Muscle of back (tissue), 11 donors: Measurements from ENCODE around the gene NPIPB2. TPM values are rescaled to one million over a fixed set of nuclear protein-coding genes. Genes with fewer than 3 reads are reported as not detected.
A peak's percentile ranks its signal among the peaks of the same experiment; 100 is the strongest.
"Not testable (repeated sequence)": the region's sequence is repeated elsewhere in the genome, so short reads cannot be mapped to it uniquely, and the experiment has no call there.

Experiments
- DNase-seq, 3 donors: peaks; one replicate each; pipeline versions ENCODE4 v3.0.0 to v3.0.0-alpha.2; 2013
- polyA plus RNA-seq, 10 donors: library from polyadenylated mRNA; unstranded; fragments of 120-200 nt; gene quantifications; one replicate each; pipeline ENCODE4 v1.2.1, GENCODE V29; 2013; ENCODE audit not compliant: insufficient read length in 10 of 10

NPIPB2 gene
- polyA plus RNA-seq, 10 donors = 0.19 to 5.8 (median 3.1) TPM

DNA sequence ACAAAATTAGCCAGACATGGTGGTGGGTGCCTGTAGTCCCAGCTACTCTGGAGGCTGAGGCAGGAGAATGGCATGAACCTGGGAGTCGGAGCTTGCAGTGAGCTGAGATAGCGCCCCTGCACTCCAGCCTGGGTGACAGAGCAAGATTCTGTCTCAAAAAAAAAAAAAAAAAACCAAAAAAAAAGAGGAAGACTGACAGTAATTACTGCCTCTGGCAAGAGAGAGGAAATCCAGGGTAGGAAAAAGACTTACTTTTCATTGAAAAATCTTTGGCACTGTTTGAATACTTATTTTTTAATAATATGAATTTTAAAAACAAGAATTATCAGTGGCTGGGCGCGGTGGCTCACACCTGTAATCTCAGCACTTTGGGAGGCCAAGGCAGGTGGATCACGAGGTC, 20.6 kb upstream of the NPIPB2 start:
- DNase-seq = not testable (repeated sequence)

GRCh38 chr16:11957591-11958395, 15.9 kb upstream of the NPIPB2 start:
- DNase-seq = no peak

GRCh38 chr16:11956558-11956957, 14.7 kb upstream of the NPIPB2 start:
- no peak for DNase-seq

DNA sequence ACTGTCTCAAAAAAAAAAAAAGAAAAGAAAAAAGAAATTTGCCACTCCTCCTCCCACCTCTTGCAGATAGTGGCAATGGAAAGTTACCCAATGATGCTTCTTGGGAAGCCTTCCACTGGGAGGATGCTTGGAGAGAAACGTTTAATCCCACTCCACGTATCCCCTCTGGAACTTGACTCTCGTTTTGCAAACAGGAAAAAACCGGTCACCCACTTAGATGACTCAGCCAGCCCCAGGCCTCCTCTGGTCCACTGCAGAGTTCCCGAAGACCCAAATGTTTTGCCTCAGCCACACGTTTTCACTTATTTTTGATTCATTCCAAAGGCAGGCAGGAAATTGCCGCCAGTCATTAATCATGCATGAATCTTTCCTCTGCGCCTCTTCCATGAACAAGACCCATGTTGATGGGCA, 13.9 kb upstream of the NPIPB2 start:
- DNase-seq = peak in 1 of 3 donors; percentile 95

DNA sequence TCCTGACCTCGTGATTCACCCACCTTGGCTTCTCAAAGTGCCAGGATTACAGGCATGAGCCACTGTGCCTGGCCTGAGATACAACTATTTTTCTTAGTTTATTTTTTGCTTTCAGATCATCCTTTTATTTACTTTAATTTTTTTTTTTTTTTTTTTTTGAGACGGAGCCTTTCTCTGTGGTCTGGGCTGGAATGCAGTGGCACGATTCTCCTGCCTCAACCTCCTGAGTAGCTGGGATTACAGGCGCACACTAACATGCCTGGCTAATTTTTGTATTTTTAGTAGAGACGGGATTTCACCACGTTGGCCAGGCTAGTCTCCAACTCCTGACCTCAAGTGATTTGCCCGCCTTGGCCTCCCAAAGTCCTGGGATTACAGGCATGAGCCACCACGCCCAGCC, 11.7 kb upstream of the NPIPB2 start:
- not testable (repeated sequence) for DNase-seq

DNA sequence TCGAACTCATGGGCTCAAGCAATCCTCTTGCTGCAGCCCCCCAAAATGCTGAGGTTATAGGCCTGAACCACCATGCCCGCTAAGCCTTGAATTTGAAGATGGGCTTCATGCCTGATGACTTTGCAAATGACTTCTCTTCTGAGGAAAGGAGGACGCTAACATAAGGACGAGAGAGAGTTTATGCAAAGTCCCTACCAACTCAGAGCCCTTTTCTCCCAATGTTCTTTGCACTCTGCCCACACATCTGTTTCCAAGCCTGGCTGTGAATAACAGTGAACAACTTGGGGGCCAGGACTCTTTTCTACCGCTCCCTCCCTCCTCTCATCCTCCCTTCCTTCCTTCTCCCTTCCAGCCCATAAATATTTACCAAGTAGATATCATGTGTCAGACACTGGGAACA, 8.5 kb upstream of the NPIPB2 start:
- no peak for DNase-seq

GRCh38 chr16:11949527-11949926, 7.7 kb upstream of the NPIPB2 start:
- peak; percentile 6 to 16 (median 14) for DNase-seq

DNA sequence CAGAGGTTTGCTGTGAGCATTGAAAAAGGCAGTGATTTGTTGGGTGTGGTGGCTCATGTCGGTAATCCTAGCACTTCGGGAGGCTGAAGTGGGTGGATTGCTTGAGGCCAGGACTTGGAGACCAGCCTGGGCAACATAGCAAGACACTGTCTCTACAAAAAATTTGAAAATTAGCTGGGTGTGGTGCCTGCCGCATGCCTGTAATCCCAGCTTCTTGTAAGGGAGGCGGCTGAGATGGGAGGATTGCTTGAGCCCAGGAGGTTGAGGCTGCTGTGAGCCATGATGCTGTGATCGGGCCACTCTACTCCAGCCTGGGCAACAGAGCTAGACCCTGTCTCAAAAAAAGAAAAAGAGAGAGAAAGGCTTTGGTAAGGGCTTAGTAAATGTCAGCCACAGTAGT, 7.0 kb upstream of the NPIPB2 start:
- DNase-seq = no peak

GRCh38 chr16:11946433-11946832, 4.6 kb upstream of the NPIPB2 start:
- DNase-seq = no peak

DNA sequence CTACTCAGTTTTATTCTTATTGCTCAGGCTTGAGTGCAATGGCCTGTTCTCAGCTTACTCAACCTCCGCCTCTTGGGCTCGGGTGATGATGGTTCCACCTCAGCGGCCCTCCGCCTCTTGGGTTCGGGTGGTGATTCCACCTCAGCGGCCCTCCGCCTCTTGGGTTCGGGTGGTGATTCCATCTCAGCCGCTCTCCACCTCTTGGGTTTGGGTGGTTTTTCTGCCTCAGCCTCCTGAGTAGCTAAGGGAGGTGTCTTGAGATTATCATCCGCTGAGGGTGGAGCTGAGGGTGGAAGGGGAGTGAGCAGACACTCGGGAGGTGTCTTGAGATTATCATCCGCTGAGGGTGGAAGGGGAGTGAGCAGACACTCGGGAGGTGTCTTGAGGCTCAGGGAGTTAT, 14.5 kb downstream of the NPIPB2 start:
- not testable (repeated sequence) for DNase-seq

DNA sequence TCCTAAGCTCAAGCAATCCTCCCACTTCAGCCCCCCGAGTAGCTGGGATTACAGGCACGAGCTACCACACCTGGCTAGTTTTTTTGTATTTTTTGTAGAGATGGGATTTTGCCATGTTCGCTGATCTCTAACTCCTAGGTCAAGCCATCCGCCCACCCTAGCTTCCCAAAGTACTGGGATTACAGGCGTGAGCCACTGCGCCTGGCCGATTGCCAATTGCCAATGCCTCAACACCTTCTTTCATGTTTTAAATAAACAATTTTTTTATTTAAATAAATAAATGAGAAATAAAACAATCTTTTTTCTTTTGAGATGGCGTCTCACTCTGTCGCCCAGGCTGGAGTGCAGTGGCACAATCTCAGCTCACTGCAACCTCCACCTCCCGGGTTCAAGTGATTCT, 17.8 kb downstream of the NPIPB2 start:
- not testable (repeated sequence) for DNase-seq

GRCh38 chr16:11916524-11917285, 25.1 kb downstream of the NPIPB2 start:
- no peak for DNase-seq

DNA sequence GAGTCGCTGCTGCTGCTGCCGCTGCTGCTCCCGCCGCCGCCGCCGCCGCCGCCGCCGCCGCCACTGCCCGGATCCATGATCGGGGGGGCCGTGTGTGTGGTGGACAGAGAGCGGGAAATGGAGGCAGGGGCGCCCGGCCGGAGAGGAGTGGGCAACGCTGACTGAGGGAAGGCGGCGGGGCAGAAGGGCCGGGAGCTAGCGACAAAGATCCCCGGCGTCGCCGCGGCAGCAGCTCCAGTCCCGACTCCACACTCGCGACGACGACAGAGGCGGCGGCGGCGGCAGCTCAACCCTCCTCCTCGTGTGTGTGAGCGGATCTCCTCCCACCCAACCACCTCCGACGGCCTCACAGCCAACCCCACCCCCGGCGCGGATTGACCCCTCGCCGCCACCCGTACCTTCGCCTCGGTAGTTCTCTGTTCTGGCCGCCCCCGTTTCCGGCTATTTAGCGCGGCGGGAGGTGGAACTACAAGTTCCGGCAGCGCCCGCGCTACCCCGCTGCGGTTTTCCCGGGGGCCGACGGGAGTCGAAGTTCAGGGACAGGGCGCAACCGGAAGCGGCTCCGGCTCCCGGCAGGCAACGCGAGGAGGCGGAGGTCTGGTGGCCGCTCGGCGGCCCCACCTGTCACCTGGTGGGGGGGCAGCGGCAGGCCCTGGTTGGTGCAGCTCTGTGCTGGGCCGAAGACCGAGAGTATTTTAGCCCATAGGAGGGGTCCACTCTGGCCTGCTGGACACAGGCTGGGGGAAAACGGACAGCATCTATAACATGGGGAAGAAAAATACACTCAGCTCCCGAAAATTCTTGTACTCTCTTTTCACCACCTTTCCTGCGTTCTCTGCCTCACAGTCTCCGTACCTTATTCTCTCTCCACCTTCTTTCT, 26.0 kb downstream of the NPIPB2 start, which contains the start of gene GSPT1:
Gene GSPT1 (minus strand): TSS at position 313 of the 880 bp plus-strand sequence. CDS start 236 bp downstream, at position 77.
- DNase-seq = peak; percentile 99 to 100 (median 99)

DNA sequence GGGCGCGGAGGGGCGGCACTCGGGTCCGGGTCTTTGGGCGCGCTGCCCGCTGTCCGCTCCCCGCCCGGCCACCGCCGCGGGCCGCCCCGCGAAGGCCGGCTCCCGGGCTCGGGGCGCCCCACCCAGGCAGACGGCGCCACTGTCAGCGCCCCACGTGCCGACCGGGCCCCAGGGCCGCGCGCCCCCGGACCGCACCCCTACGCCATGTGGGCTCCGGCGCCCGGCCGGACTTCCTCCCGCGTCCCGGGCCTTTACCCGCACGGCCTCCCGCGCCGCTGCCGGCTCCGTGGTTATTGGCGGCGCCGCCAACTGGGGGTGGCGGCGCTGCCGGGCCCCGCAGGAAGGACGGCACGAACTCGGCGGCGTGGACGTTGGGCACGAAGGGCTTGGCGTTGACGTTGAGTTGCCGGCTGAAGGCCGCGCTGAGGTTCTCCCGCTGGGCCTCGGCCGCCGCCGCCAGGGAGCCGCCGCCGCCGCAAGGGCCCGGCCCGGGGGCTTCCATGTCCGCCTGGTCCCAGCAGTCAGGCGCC, 26.7 kb downstream of the NPIPB2 start:
- DNase-seq = peak in 1 of 3 donors; percentile 36

DNA sequence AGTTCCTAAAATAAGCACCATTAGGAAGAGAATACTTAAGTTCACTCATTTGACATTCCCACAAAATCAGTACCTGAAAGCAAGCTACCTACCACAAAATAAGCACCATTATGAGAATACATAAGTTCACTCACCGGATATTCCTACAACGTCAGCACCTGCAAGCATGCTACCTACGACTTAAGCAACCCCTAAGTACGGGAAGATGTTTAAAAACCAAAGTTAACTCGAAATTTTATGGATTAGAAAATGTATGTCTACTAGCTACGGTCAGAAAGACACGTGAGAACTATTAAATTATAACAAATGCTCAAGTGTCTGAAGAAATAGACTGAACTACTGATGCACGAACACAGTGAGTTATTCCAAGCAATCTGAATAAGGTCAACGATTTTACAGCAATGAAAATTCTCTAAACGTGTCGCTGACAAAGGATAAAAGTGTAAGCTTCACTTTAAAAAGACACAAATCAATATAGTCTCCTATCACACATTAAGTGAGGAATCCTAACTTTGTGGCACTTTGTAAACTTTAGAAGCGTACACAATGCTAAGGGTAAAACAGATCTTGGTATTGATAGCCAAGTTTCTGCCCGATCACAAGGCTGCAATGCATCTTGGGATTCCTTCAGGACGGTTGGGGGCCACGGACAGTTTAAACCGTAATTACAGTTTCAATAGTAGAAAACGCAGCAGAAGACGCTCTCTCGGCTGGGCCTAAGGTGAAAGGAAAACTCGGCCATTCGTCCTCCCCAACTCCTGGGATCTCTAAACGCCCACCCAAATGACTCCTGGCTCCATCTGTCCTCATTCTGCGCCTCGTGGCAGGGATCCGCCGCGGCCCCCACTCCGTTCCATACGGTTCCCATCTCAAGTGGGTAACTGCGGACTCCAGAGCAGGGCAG, 27.4 kb downstream of the NPIPB2 start:
- peak in 2 of 3 donors; percentile 28 to 70 for DNase-seq

- peak in 1 of 3 donors; percentile 10 for DNase-seq
Measured at GRCh38 chr16:11913425-11914079, 28.3 kb downstream of the NPIPB2 start.

DNA sequence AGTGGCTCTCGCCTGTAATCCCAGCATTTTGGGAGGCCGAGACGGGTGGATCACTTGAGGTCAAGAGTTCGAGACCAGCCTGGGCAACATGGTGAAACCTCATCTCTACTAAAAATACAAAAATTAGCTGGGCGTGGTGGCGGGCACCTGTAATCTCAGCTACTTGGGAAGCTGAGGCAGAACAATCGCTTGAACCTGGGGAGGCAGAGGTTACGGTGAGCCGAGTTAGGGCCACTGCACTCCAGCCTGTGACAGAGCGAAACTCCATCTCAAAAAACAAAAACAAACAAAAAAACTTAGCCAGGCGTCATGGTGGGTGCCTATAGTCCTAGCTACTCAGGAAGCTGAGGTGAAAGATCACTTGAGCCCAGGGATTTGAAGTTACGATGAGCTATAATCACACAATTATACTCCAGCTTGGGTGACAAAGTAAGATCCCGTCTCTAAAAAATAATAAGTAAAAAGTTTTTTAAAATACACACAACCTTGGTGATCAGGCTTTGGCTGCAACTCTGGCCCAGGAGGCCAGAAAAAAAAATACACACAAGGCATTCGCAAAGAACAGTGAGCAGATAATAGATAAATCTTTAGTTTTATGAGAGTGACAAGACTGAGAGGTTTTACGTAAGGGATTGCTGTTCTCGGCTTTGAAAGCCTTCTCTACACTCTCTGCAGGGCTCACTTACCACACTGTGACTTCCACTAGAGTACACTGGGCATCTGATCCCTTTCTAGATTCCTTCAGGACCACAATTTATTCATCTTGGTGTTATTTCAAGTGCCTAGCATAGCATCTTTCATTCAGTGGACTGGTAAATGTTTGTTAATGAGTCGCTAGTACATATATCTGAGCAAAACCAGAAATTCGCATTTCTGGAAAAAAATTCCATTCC, 31.9 kb downstream of the NPIPB2 start:
- DNase-seq = no peak

DNA sequence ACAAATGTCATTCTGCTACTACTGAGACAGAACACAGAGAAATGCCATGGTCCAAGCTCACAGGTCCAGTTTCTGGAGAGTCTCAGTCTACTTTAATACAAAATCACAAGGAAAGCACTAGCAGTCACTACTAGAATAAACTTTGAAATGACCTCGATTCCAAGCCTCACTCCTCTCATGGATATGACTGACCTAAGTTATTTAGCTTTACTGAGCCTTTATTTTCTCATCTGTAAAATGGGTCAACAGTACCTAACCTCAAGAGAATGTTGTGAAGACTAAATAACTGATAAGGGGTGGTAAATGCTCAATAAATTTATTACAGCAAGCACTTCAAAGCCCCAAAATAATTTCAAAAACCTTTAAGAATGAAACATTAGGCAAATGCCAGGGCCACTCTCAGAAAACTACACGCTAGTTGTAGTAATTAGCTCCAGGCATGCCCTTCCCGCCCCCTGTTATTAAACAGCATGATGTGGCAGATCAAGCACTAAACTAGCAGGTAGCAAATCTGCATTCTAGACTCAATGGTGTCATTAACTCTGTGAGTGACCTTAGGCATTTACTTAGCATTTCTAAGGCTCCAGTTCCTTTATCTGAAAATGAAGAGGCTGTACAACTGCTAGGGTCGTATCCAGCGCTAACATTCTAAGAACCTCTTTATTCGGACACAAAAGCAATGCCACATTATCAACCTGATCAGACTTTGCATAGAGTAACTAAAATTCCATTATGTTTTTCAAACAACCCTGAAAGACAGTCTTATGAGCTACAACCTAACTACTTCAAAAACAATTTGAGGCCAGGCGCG, 34.5 kb downstream of the NPIPB2 start:
- no peak for DNase-seq
